Stimulated activated CD4-positive, alpha-beta T cell treated with anti-CD3 and anti-CD28 coated beads, TNF-alpha, amount 100 ng/mL, for 1 hour (primary cell): ENCODE measurements around the gene NSD1.

ENCODE experiments used
- DNase-seq, 3 donors: peaks; one replicate each; pipeline ENCODE4 v3.0.0-alpha.2; 2020; ENCODE audit warnings: low read depth in 3 of 3, low spot score in 1 of 3

The NSD1 gene

DNA sequence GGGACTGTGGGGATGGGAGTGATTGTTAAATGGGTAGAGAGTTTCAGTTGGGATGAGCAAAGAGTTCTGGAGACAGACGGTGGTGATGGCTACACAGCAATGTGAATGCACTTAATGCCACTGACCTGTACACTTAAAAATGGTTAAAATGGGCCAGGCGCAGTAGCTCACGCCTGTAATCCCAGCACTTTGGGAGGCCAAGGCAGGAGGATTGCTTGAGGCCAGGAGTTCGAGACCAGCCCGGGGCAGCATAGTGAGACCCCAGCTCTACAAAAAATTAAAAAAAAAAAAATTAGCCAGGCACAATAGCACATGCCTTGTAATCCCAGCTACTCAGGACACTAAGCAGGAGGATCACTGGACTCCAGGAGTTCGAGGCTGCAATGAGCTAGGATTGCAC, 210.2 kb downstream of the NSD1 start:
- no peak for DNase-seq

GRCh38 chr5:177344891-177345290, 211.3 kb downstream of the NSD1 start:
- DNase-seq, result no peak

GRCh38 chr5:177346820-177347219, 213.2 kb downstream of the NSD1 start:
- no peak for DNase-seq

- no peak for DNase-seq
Observed at GRCh38 chr5:177347699-177348098, 214.1 kb downstream of the NSD1 start.

- DNase-seq, result no peak
Observed at GRCh38 chr5:177349362-177349647, 215.7 kb downstream of the NSD1 start.

DNA sequence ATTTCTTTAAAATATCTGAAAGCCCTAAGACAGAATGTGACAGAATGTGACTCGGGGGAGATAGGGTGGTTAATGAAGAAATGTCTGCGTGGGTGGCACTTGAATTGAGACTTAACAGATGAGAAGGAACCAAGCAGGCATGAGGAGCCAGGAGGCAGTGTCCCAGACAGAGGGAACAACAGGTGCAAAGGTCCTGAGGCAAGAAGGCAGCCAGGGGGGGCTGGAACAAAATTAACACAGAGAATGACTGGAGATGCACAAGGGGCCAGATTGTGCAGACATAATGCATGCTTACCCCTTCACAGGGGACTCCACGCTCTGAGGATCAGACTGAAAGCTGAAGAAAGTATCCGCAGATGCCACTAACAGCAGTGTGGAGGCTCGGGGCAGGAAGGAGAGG, 216.2 kb downstream of the NSD1 start:
- no peak for DNase-seq
